HG03159 (cell line): ENCODE results near the gene IRGC.

Source experiments
- ATAC-seq: cut with Tn5 transposase; IDR thresholded peaks from one replicate; pipeline ENCODE4 v1.9.1; 2021; ENCODE audit warnings: mild to moderate bottlenecking, moderate library complexity; ENCODE audit not compliant: unreplicated experiment

Gene IRGC

GRCh38 chr19:43690444-43690843 is 25.4 kb upstream of the IRGC start:
- ATAC-seq: no peak

- ATAC-seq: no peak
Measured at GRCh38 chr19:43690890-43691289, 25.0 kb upstream of the IRGC start.

GRCh38 chr19:43691755-43692154 is 24.1 kb upstream of the IRGC start:
- no peak for ATAC-seq

- no peak for ATAC-seq
Measured at GRCh38 chr19:43692385-43692784, 23.5 kb upstream of the IRGC start.

GRCh38 chr19:43692877-43693276 is 23.0 kb upstream of the IRGC start:
- ATAC-seq: no peak

- ATAC-seq: no peak
Measured at GRCh38 chr19:43694553-43694952, 21.3 kb upstream of the IRGC start.

GRCh38 chr19:43695985-43696704 is 19.7 kb upstream of the IRGC start:
- ATAC-seq: no peak

GRCh38 chr19:43697295-43697694 is 18.6 kb upstream of the IRGC start:
- ATAC-seq: no peak

GRCh38 chr19:43699506-43700394 is 16.1 kb upstream of the IRGC start:
- ATAC-seq: no peak

- no peak for ATAC-seq
Measured at GRCh38 chr19:43700395-43701000, 15.4 kb upstream of the IRGC start.

- ATAC-seq: no peak
Measured at GRCh38 chr19:43704002-43704705, 11.7 kb upstream of the IRGC start.

GRCh38 chr19:43705729-43706128 is 10.1 kb upstream of the IRGC start:
- ATAC-seq: no peak

- ATAC-seq: no peak
Measured at GRCh38 chr19:43707158-43707712, 8.6 kb upstream of the IRGC start.

GRCh38 chr19:43708716-43709115 is 7.2 kb upstream of the IRGC start:
- no peak for ATAC-seq

GRCh38 chr19:43711751-43712355 is 4.0 kb upstream of the IRGC start:
- ATAC-seq: no peak

GRCh38 chr19:43713208-43713607 is 2.7 kb upstream of the IRGC start:
- ATAC-seq: no peak

- ATAC-seq: no peak
Measured at GRCh38 chr19:43718627-43719377, 2.9 kb downstream of the IRGC start.

GRCh38 chr19:43719378-43719868 is 3.5 kb downstream of the IRGC start:
- ATAC-seq: no peak

- no peak for ATAC-seq
Measured at GRCh38 chr19:43719918-43720317, 4.0 kb downstream of the IRGC start.

GRCh38 chr19:43720936-43721335 is 5.1 kb downstream of the IRGC start:
- ATAC-seq: no peak
